Measurements from ENCODE around the gene SFTPB.

GRCh38 chr2:85704038-85704437 lies 36.0 kb upstream of the SFTPB start:
- TF ChIP-seq POLR2A (IDR thresholded peaks at IDR 0.05; ENCODE audit: low read depth, low read length) (no peak), POLR2AphosphoS5 (IDR thresholded peaks at IDR 0.05; ENCODE audit: low read depth, low read length) (no peak), TAF1 (IDR thresholded peaks at IDR 0.05; ENCODE audit: low read depth, low read length) (no peak)

Data from GM12891 (cell line).